UCSD-AML1 (cell line): ENCODE data around the gene TBX5.

ENCODE experiments used
- DNase-seq: peaks from one replicate; lab custom pipeline; 2025; ENCODE audit not compliant: unreplicated experiment; lab: John Stamatoyannopoulos, UW

TBX5 gene

DNA sequence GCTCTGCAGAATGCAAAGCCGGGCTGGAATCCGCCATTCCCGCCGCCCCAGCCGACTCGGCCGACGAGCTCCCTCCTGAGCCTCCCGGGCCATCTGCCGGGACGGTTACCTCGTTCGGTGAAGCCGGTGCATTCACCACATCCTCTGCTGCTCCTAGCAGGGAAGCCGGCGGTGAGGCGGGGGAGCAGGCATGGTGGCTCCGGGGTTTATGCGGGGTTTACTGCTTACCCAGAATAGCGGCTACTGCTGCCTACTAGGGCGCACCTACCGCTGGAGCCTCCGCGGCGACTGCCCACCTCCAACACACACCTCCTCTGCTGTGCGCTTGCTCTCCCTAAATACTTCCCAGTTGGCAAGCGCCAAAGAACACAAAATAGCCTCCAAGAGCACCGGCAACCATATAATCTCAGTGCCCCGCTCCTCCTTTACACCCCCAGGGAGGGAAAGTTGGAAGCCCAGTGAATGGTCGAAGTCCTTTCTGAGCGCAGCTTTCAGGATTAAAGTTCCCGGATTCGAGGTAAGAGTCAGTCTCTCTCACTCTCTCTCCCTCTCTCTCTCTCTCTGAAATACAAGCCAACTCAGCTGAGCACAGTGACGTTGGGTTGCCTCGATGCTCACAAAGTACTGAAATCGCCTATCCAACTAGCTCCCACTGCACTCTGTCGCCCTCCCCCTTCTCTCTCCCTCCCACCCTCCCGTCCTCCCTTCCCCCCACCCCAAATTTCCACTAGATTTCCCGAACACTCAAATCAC is at the start of gene TBX5:
Gene TBX5 (minus strand): TSS at position 626 of the 753 bp plus-strand sequence. CDS start 2,246 bp downstream, outside the sequence.
- no peak for DNase-seq

GRCh38 chr12:114451657-114452056 is 45.7 kb upstream of the TBX5 start:
- no peak for DNase-seq

DNA sequence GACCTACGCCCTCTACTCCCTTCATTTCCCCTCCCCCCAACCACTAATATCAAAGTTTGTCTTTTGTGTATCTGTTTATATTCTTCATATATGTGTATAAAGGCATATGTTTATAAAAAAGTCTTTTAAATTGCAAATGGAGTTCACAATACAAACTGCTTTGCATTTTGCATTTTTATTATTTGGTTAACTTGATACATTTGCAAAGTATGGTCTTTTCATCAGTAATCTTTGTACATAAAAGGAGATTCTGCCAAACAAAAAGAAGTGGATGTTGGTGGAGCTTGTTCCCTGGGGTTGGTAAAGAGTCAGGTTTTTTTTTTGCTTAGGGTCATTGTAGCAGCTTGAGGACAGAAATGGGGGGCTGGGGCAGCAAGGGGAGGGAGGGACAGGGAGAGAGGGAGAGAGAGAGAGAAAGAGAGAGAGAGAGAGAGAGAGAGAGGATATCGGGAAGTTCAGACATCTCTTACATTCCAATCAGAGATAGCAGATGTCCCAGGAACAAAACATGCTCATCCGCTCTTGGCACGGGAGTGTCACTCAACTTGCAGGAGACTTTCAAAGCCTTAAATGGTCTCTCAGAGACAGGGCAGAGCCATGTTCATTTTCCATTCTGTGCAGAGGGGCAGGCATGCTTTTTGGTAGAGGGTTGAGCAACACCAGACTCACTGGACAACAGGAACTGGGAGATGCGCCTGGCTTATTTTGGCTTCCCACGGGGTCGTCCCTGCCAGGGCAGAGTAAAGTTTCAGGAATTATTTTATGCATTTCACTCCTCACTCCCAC is 44.8 kb upstream of the TBX5 start:
- DNase-seq: no peak

GRCh38 chr12:114450019-114450418 is 44.1 kb upstream of the TBX5 start:
- DNase-seq: no peak

DNA sequence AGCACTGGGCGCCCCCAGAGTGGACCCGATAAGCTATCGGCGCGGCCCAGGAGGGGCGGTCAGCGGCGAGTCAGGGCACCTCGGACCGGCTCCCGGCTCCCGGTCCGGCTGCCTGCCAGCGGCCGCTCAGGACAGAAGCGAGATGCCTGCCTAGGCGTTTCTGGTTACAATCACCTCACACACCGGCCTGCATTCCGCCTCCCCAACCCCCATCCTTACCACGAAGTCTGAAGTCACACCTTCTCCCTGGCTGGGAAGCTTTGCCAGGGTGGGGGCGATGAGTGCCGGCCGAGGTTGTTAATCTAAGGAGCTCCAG is 42.6 kb upstream of the TBX5 start:
- DNase-seq: no peak

- DNase-seq: no peak
Observed at GRCh38 chr12:114447799-114448617, 42.1 kb upstream of the TBX5 start.

DNA sequence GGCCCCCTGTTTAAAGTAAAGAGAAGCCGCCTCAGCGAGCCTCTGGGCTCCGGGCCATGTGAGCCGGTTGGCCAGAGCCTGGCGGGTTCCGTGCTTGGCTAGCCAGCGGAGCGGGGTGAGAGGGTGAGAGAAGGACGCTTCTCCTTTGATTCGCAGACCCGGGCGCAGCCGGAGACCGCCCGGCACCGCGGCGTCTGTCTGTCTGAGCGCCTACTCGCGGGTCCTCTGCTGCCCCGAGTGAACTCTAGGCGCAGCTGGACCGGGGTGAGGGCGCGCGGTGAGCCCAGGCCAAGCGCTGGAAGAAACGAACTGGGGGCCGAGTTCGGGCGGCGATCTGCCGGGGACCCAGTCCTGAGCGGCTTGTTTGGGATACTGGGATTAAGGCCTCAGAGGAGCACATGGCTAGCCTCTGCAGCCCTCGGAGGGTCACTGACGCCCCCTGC is 41.4 kb upstream of the TBX5 start:
- no peak for DNase-seq

DNA sequence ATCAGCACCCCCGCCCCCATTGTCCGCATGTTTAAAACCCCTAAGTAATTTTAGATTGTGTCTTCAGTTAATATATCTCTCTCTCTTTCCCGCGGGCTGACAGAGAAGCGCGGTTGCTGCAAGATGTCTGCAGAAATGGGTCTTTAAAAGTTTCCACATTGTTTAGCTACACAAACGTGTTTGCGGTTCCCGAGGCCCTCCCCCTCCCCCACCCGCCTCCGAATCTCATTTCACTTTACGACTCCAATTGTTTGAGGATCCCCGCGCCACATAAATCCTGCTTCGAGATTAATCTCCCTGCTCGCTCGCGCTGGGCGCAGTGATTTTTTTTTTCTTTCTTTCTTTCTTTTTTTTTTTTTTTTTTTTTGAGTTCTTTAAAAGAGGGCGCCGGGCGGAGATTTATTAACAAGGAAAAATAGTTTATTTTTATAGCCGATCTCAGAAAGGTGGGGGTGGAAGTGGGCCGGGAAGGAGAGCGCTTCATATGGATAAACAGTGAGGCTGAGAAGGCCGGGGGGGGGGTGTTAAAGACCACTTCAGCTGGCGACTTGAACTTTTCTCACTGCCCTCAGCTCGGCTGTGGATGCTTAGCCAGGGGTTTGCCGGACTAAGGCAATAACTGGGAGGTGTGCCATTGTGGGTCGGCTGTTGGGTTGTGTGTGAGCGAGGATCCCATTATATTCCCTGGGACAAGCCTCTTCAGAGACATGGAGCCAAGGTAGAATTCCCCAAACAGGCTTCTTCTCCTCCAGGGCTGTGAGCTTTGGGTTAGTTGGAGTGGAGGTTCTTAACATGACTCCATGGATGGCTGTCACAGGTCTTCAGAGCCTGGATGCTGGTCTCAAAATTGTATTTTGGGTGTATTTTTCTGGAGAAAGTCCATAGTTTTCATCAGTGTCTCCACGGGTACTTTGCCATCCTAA is 39.7 kb upstream of the TBX5 start:
- DNase-seq: no peak

DNA sequence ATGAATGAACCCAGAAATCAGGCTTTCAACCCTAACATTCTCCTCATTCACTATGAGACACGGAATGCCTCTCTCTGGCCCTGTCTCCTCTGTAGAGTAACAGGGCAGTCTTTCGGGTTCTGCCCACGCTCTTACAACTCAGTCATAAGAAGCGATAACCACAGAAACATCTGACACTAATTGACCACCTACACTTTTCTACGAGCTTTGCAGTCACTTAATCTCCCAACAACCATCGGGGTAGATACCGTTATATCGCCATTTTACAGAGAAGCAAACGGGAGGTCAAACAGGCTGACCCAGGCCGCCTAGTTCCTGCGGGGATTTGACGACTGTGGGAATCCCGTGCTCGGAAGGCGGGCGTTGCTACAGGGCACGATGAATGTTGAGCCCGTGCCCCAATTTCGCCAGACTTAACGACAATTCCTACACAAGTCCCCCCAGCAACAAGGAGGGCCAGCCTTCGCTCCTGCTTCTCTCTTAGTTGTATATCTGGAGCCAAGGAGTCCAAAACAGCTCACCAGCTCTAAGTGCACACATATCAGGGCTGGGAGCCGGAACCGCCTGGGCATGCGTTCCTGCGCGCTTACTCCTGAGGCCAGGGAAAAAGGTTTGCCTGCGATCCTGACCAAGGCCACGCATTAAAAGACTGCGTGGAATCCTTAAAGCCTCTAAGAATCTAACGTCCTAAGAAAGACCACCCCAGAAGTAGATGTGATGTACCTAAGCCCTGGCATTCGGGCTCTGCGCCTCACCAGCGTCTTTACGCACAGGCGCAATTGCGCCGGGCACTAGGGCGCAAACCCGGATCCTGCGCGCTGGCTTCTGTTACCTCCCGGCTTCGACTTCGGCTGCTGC is 38.7 kb upstream of the TBX5 start:
- no peak for DNase-seq

DNA sequence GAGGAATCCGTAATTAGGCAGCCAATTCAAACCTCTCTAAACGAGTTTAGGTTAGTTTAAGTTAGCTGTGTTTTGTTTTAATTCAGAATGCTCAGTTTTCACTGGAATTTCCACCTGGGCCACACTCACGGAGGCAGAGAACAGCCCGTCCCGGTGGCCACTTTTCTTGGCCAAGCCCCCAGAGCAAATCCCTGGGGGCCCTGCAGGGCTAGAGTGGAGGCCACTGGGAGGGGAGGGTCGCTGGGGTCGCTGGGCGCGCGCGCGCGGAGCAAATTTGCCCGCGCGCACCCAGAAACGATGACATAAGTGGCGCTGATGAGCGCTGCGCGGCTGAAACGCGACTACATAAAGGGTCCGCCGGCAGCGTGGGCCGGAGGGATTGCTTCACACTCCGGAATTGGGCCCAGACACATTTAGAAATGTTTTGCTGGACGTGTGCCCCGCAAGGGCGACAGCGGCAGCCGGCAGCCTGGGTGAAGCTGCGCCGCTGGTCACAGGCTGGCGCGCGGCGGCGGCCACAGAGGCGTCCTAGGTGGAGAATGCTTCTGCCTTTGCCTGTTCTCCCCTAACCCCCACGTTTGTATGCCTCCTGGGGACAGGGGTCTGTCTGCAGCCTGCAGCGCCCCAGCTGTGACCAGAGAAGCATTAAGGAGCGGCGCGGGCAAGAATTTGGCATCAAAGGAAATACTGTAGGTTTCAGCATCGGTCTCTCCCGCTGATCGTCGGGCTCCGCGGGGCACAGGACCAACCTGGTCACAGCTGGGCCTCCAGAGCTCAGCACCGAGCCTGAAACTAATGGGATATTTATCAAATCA is 37.9 kb upstream of the TBX5 start:
- no peak for DNase-seq

DNA sequence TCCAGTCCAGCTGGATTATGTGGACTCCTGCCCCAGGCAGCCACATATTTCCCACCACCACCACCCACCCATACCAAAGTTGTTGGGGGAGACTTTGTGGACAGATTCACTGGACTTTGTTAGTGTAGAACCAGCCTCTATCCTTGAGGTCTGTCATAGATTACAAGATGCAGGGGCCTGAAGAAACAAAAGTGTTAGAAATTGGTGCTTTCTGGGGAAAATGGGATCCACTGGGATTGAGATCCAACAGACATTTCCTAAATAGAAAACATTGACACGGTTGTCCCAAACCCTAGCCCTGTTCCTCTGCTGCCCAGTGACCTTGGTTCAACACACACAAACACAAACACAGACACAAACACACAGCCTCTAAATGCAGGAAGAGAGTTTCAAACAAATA is 36.6 kb upstream of the TBX5 start:
- DNase-seq: no peak

- no peak for DNase-seq
Observed at GRCh38 chr12:114441545-114441944, 35.6 kb upstream of the TBX5 start.

- DNase-seq: no peak
Observed at GRCh38 chr12:114441039-114441383, 35.1 kb upstream of the TBX5 start.

DNA sequence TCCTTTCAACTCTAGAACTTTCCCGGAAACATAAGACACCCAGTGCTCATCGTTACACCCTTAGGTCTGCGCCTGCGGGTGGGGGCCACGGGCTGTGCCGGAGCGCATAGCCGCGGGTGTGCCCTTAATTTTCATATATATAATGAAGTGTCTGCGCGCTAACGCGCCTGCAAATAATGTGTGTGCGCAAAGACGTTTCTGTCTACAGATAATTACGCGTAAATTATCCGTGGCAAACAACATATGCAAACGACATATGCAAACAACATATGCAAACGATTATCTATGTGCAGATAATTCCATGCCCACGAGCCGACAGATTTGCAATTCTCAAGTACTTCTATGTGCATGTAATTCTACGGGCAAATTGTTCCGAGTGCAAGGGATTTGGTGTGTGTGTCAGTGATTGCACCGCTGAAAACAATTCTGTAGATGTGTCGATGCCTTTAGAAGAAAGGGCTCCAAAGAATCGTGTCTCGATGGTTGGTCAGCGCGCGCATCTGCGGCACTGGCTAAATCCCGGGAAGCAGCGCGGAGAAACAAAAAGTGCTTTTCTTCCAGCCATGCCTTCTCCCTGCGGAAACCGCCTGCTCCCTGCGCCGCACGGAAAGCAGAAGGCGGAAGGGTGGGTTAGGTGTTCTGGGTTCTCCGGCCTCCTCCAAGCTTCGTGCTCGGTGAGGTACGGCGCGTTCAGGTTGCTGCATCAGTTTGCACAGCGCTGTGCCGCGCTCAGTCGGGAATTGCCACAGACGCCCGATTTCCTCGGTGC is 34.5 kb upstream of the TBX5 start:
- no peak for DNase-seq

DNA sequence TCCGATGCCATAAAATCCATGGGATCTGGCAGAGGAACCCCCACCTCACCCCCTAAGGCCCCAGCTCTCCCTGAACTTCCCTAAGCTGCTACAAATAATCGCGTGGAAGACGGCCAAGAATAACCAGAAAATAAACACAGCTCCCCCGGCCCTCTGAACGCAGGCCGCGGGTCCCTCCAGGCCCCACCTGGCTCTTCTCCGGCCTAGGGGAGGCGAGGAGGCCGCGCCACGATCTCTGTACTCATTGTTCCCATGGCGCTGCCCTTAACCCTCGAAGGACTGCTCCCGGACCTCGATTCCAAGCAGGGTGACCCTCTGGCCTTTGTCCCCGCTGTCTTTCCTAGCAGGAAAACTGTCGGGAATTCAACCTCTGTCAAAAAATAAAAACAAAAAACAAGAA is 33.9 kb upstream of the TBX5 start:
- no peak for DNase-seq

DNA sequence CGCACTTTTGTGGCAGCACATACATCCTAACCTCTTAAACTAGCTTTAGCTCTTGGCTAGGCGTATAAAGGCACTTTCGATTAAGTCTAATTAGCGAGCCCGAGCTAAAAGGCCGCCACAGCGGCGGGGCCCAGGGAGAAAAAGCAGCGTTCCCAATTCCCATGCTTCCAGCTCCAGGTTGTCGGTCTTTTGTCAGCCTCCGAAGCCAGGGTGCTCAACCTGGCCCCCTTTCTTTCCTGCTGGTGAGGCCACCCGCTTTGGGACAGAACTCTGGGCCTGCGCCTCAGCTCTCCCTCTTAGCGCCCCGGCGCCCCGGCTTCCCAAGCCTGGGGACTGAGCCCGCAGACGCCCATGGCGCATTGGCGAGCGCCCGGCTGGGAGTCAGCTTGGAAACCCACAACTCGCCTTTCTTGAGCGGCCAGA is 33.3 kb upstream of the TBX5 start:
- no peak for DNase-seq

DNA sequence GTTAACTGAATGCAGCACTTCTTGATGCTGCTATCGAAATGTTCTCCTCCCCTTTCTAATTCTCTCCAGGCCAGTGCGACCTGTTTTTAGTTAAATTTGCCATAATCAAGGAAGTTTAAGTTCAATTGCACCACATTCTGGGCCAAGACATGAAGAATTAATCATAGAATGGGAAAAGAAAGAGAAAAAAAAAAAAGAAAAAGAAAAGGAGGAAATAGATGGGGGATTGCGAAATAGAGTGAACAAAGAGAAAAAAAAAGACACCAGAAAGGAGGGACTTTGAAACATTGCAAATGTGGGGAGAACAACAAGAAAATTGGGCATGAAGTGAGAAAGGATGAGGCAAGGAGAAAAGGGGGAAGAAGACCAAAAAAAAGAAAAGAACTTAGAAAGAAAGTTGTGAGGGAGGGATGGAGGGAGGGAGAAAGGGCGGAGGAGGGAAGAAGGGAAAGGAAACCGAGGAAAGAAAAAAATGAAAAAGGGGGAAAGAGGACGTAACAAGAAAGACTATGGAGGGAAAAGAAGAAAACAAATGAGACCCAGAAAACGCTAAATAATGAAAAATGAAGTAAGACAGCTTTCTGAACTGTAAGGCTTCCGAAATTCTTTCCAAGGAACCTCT is 32.8 kb upstream of the TBX5 start:
- no peak for DNase-seq

DNA sequence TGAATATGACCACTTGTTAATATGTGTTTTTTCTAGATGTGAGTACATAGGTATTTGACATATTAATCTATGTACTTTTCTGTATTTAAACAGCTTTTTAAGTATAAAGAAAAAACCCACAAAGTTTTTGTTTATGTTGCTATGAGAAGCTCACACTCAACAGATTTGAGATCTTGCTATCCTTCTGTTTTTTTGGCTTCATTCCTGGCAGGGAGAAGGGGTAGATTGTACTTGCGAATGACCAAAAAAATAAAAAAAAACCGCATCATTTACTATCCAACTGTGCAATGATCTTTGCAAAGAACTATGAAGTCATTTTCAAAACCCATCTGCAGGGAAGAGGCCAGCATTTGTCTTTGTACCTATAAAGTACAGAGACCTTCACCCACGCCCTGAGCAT is 28.4 kb upstream of the TBX5 start:
- no peak for DNase-seq
